Neuronal stem cell (in vitro differentiated cells): ENCODE results near the gene RANBP17.

ENCODE experiments used
- DNase-seq: peaks from one replicate; pipeline ENCODE4 v3.0.0-alpha.2; 2013; ENCODE audit warnings: low spot score
- H2AFZ ChIP-seq: one replicate; pipeline ENCODE4 v1.6.1; 2013; ENCODE audit warnings: mild to moderate bottlenecking, low read length, inconsistent platforms
- H2AK5ac ChIP-seq: 2 replicates; pipeline ENCODE4 v1.6.1; 2013; ENCODE audit warnings: low read depth, mild to moderate bottlenecking, inconsistent platforms, low read length, moderate library complexity, mixed read lengths
- H2BK120ac ChIP-seq: 2 replicates; pipeline ENCODE4 v1.6.1; 2013; ENCODE audit warnings: low read depth, mild to moderate bottlenecking, inconsistent platforms, low read length, moderate library complexity, mixed read lengths
- H2BK12ac ChIP-seq: one replicate; pipeline ENCODE4 v1.6.1; 2013; ENCODE audit warnings: low read length, inconsistent platforms
- H2BK15ac ChIP-seq: 2 replicates; pipeline ENCODE4 v1.6.1; 2013; ENCODE audit warnings: mild to moderate bottlenecking, low read length, inconsistent platforms, mixed read lengths
- H2BK5ac ChIP-seq: one replicate; pipeline ENCODE4 v1.6.1; 2013; ENCODE audit warnings: inconsistent platforms, mild to moderate bottlenecking, low read length, moderate library complexity
- H3K14ac ChIP-seq: one replicate; pipeline ENCODE4 v1.6.1; 2013; ENCODE audit warnings: low read length, inconsistent platforms
- H3K18ac ChIP-seq: 2 replicates; pipeline ENCODE4 v1.6.1; 2013; ENCODE audit warnings: low read length, inconsistent platforms
- H3K23ac ChIP-seq: 2 replicates; pipeline ENCODE4 v1.6.1; 2013; ENCODE audit warnings: low read depth, mild to moderate bottlenecking, mixed read lengths, low read length, inconsistent platforms; ENCODE audit not compliant: poor library complexity
- H3K27ac ChIP-seq: replicated peaks from 3 replicates; pipeline ENCODE4 v1.5.1; 2013; ENCODE audit warnings: low read length, inconsistent platforms
- H3K27me3 ChIP-seq, 3 experiments: 2 replicates each; pipeline ENCODE4 v1.6.1; 2013; ENCODE audit warnings: low read length in 3 of 3, mild to moderate bottlenecking in 2 of 3, inconsistent platforms in 1 of 3, low read depth in 1 of 3, mixed read lengths in 1 of 3, moderate library complexity in 1 of 3; ENCODE audit not compliant: control insufficient read depth in 3 of 3, insufficient read depth in 3 of 3
- H3K36me3 ChIP-seq, 2 donors: replicated peaks in 1 of 2; 2 replicates each; pipeline ENCODE4 v1.6.1; 2013; ENCODE audit warnings: low read length in 2 of 2; ENCODE audit not compliant: control insufficient read depth in 2 of 2, insufficient read depth in 2 of 2
- H3K4ac ChIP-seq: 2 replicates; pipeline ENCODE4 v1.6.1; 2013; ENCODE audit warnings: inconsistent platforms, mild to moderate bottlenecking, low read length, moderate library complexity
- H3K4me1 ChIP-seq, 2 donors: 1 replicate in 1 of 2; 2 replicates in 1 of 2; pipeline ENCODE4 v1.6.1; 2013; ENCODE audit warnings: low read length in 2 of 2, low read depth in 1 of 2; ENCODE audit not compliant: control insufficient read depth in 2 of 2, insufficient read depth in 1 of 2
- H3K4me2 ChIP-seq: one replicate; pipeline ENCODE4 v1.6.1; 2013; ENCODE audit warnings: mild to moderate bottlenecking, low read length, inconsistent platforms; ENCODE audit not compliant: insufficient read depth, poor library complexity, severe bottlenecking
- H3K4me3 ChIP-seq, 2 donors: 2 replicates each; pipeline ENCODE4 v1.5.1; 2013; ENCODE audit warnings: low read length in 2 of 2, mild to moderate bottlenecking in 2 of 2, inconsistent platforms in 1 of 2, moderate library complexity in 1 of 2
- H3K79me1 ChIP-seq: one replicate; pipeline ENCODE4 v1.6.1; 2013; ENCODE audit warnings: low read depth, mild to moderate bottlenecking, inconsistent platforms, low read length, moderate library complexity
- H3K9ac ChIP-seq: one replicate; pipeline ENCODE4 v1.6.1; 2013; ENCODE audit warnings: mild to moderate bottlenecking, low read depth, low read length, inconsistent platforms; ENCODE audit not compliant: poor library complexity
- H3K9me3 ChIP-seq, 2 donors: replicated peaks in 1 of 2; 2 replicates each; pipeline versions ENCODE3 to v1.6.1; 2013; ENCODE audit warnings: low read length in 2 of 2, mild to moderate bottlenecking in 2 of 2, inconsistent platforms in 1 of 2, low read depth in 1 of 2, mixed read lengths in 1 of 2, moderate library complexity in 1 of 2; ENCODE audit not compliant: control insufficient read depth in 2 of 2, insufficient read depth in 1 of 2
- H4K8ac ChIP-seq: one replicate; pipeline ENCODE4 v1.6.1; 2013; ENCODE audit warnings: low read depth, mild to moderate bottlenecking, inconsistent platforms, low read length, moderate library complexity
- H4K91ac ChIP-seq: one replicate; pipeline ENCODE4 v1.6.1; 2013; ENCODE audit warnings: low read length, low read depth, mild to moderate bottlenecking, inconsistent platforms; ENCODE audit not compliant: poor library complexity
- WGBS, 2 donors: extraction: QIAGEN DNeasy Blood & Tissue Kit; methylation state at CpG; one replicate each; pipeline ENCODE4 v1.1.7; 2013; ENCODE audit warnings: missing lambda C conversion rate in 2 of 2, mixed read lengths in 1 of 2; ENCODE audit not compliant: insufficient read length in 2 of 2, insufficient replicate concordance in 1 of 2; ENCODE audit errors: extremely low coverage in 2 of 2; 5-methylcytosine and 5-hydroxymethylcytosine counted together

RANBP17 gene

GRCh38 chr5:170854566-170854965 lies 7.3 kb upstream of the RANBP17 start:
- H3K27me3 ChIP-seq: no peaks in the 10 kb centered on the region

GRCh38 chr5:170857066-170857465 lies 4.8 kb upstream of the RANBP17 start:
- no peak overlapping the region for H2BK120ac ChIP-seq
- peaks cover 0 to 5% of the 10 kb centered on the region in 2 donors for H3K9me3 ChIP-seq
- no peak overlapping the region for H3K9ac ChIP-seq
- H3K27me3 ChIP-seq: no peaks in the 10 kb centered on the region
- no peak overlapping the region for H2BK5ac ChIP-seq
- no peak for DNase-seq
- peaks cover 0 to 1% of the 10 kb centered on the region in 2 donors for H3K36me3 ChIP-seq
- no peak overlapping the region for H3K27ac ChIP-seq
- no peak overlapping the region for H3K18ac ChIP-seq
- H3K4me1 ChIP-seq: no peaks in the 10 kb centered on the region
- H3K23ac ChIP-seq: no peak overlapping the region
- no peak overlapping the region for H2AFZ ChIP-seq
- H3K14ac ChIP-seq: no peak overlapping the region
- H4K8ac ChIP-seq: no peak overlapping the region
- H2BK15ac ChIP-seq: no peak overlapping the region
- H4K91ac ChIP-seq: no peak overlapping the region
- no peaks in the 10 kb centered on the region for H3K79me1 ChIP-seq
- no CpG with 5 or more reads among the region's 2 CpGs for WGBS, 2 donors
- no peak overlapping the region for H2BK12ac ChIP-seq
- no peak overlapping the region for H3K4me2 ChIP-seq
- no peak overlapping the region for H3K4me3 ChIP-seq
- H3K4ac ChIP-seq: no peak overlapping the region
- H2AK5ac ChIP-seq: no peak overlapping the region

More at GRCh38 chr5:170854566-170854965, 7.3 kb upstream of the RANBP17 start:
- Histone ChIP-seq H3K14ac (no peak overlapping the region), H3K9me3 (peaks cover 0 to 2% of the 10 kb centered on the region in 2 donors), H4K91ac (no peak overlapping the region), H2AK5ac (no peak overlapping the region), H3K9ac (no peak overlapping the region), H2BK120ac (no peak overlapping the region), H3K18ac (no peak overlapping the region), H3K4me1 (no peaks in the 10 kb centered on the region), H3K23ac (no peak overlapping the region), H3K36me3 (no peaks in the 10 kb centered on the region), H3K4me2 (no peak overlapping the region), H2BK5ac (no peak overlapping the region), H3K27ac (no peak overlapping the region), H3K4ac (no peak overlapping the region), H2AFZ (no peak overlapping the region), H3K79me1 (no peaks in the 10 kb centered on the region), H2BK15ac (no peak overlapping the region), H2BK12ac (no peak overlapping the region), H3K4me3 (no peak overlapping the region), H4K8ac (no peak overlapping the region)
- no peak for DNase-seq
- WGBS, 2 donors: no CpG with 5 or more reads among the region's 6 CpGs

GRCh38 chr5:170860415-170860814 lies 1.4 kb upstream of the RANBP17 start:
- no peak for DNase-seq
- H2BK15ac ChIP-seq: no peak overlapping the region
- H3K4me3 ChIP-seq: no peak overlapping the region
- peaks cover 3% of the 10 kb centered on the region for H3K79me1 ChIP-seq
- H3K18ac ChIP-seq: no peak overlapping the region
- peaks cover 0 to 5% of the 10 kb centered on the region in 2 donors for H3K9me3 ChIP-seq
- no peak overlapping the region for H2BK120ac ChIP-seq
- no peak overlapping the region for H4K91ac ChIP-seq
- H2AFZ ChIP-seq: no peak overlapping the region
- no peak overlapping the region for H3K27ac ChIP-seq
- no peak overlapping the region for H3K23ac ChIP-seq
- no peak overlapping the region for H3K4ac ChIP-seq
- no peak overlapping the region for H3K4me2 ChIP-seq
- no peak overlapping the region for H2BK12ac ChIP-seq
- peaks cover 3% of the 10 kb centered on the region in 2 donors for H3K4me1 ChIP-seq
- no peak overlapping the region for H3K9ac ChIP-seq
- H2BK5ac ChIP-seq: no peak overlapping the region
- peaks cover 0 to 1% of the 10 kb centered on the region in 2 donors for H3K36me3 ChIP-seq
- no peak overlapping the region for H4K8ac ChIP-seq
- no peaks in the 10 kb centered on the region for H3K27me3 ChIP-seq
- H3K14ac ChIP-seq: no peak overlapping the region
- no peak overlapping the region for H2AK5ac ChIP-seq

GRCh38 chr5:170860818-170861666 lies 776 bp upstream of the RANBP17 start:
- no peak overlapping the region for H4K8ac ChIP-seq
- no peak overlapping the region for H3K9ac ChIP-seq
- no peak overlapping the region for H2BK12ac ChIP-seq
- H2AFZ ChIP-seq: peak overlapping the region; percentile 39
- H3K36me3 ChIP-seq: peaks cover 1 to 3% of the 10 kb centered on the region in 2 donors
- H3K4ac ChIP-seq: no peak overlapping the region
- H3K27ac ChIP-seq: no peak overlapping the region
- no peak overlapping the region for H2BK120ac ChIP-seq
- no peak overlapping the region for H2BK5ac ChIP-seq
- H3K79me1 ChIP-seq: peaks cover 4% of the 10 kb centered on the region
- H2AK5ac ChIP-seq: no peak overlapping the region
- no peak overlapping the region for H4K91ac ChIP-seq
- no peak overlapping the region for H3K23ac ChIP-seq
- DNase-seq: peak; percentile 11
- no peak overlapping the region for H3K4me2 ChIP-seq
- no peak overlapping the region for H3K18ac ChIP-seq
- no CpG with 5 or more reads among the region's 5 CpGs for WGBS, 2 donors
- H3K4me3 ChIP-seq: peak overlapping the region; percentile 38 to 69
- H3K9me3 ChIP-seq: peaks cover 0 to 5% of the 10 kb centered on the region in 2 donors
- no peaks in the 10 kb centered on the region for H3K27me3 ChIP-seq
- peaks cover 3% of the 10 kb centered on the region in 2 donors for H3K4me1 ChIP-seq
- no peak overlapping the region for H2BK15ac ChIP-seq
- no peak overlapping the region for H3K14ac ChIP-seq
